ENCODE measurements around the gene OR10T2.

DNA sequence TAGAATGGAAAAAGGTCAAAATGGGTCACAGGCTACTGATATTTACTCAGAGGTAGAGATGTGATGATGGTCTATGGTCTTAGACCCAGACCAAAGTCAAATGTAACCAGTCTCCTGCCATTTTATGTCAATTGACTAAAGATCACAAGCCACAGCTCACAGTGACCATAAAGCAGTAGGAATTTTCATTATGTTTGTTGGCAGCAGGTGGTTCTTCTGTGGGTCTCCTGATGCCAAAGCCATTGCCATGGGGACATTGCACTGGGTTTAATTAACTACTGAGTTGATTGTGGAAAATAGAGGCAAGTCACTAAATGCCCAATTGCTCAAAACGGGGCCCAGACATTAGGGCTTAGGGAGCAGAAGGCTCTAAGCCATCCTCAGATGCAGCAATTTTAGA, 26.9 kb upstream of the OR10T2 start, which contains the start of gene OR10K2:
- TF ChIP-seq, protein P1, sequence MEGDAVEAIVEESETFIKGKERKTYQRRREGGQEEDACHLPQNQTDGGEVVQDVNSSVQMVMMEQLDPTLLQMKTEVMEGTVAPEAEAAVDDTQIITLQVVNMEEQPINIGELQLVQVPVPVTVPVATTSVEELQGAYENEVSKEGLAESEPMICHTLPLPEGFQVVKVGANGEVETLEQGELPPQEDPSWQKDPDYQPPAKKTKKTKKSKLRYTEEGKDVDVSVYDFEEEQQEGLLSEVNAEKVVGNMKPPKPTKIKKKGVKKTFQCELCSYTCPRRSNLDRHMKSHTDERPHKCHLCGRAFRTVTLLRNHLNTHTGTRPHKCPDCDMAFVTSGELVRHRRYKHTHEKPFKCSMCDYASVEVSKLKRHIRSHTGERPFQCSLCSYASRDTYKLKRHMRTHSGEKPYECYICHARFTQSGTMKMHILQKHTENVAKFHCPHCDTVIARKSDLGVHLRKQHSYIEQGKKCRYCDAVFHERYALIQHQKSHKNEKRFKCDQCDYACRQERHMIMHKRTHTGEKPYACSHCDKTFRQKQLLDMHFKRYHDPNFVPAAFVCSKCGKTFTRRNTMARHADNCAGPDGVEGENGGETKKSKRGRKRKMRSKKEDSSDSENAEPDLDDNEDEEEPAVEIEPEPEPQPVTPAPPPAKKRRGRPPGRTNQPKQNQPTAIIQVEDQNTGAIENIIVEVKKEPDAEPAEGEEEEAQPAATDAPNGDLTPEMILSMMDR (IDR thresholded peaks at IDR 0.05) = no peak
- no peak for TF ChIP-seq POLR2A (IDR thresholded peaks at IDR 0.05)
